BJ (cell line): ENCODE data around the gene NELL1. TPM values are rescaled to one million over a fixed set of nuclear protein-coding genes. Genes with fewer than 3 reads are reported as not detected.

ENCODE experiments used
- CTCF ChIA-PET: fragments of 350-600 bp; formaldehyde crosslinking; extraction: SDS; loops from one replicate; lab custom pipeline; 2021; ENCODE audit warnings: antibody characterized with exemption, inconsistent platforms; lab: Yijun Ruan, JAX
- POLR2A ChIA-PET: fragments of 300-600 bp; sonication (Branson Sonifier 250); formaldehyde crosslinking; extraction: SDS; loops from one replicate; lab custom pipeline; 2021; ENCODE audit warnings: antibody characterized with exemption; lab: Charles Lee
- DNase-seq: peaks from one replicate; pipeline ENCODE4 v3.0.0-alpha.2; 2011; ENCODE audit warnings: low read depth
- H3K27me3 ChIP-seq: 2 replicates; pipeline ENCODE4 v1.6.0; 2011; ENCODE audit warnings: low read length; ENCODE audit not compliant: control insufficient read depth, insufficient read depth
- H3K36me3 ChIP-seq: 2 replicates; pipeline ENCODE4 v1.5.1; 2011; ENCODE audit warnings: low read length; ENCODE audit not compliant: control insufficient read depth, insufficient read depth
- H3K4me3 ChIP-seq: 2 replicates; pipeline ENCODE4 v1.5.1; 2011; ENCODE audit warnings: low read depth, mild to moderate bottlenecking, control low read depth, low read length
- CTCF ChIP-seq: IDR thresholded peaks from 2 replicates; pipeline ENCODE4 v1.5.1; 2011; ENCODE audit warnings: low read depth, mild to moderate bottlenecking, control low read depth, inconsistent platforms, low read length, moderate library complexity; ENCODE audit not compliant: insufficient read depth
- polyA plus RNA-seq: library from polyadenylated mRNA; depleted of rRNA; stranded (reverse); fragments of >200 nt; gene quantifications from 2 replicates; pipeline ENCODE4 v1.2.3, GENCODE V29; 2011

NELL1 gene
- polyA plus RNA-seq, 1 experiment, result not detected

- no peak for DNase-seq
- Histone ChIP-seq H3K36me3 (no peaks in the 10 kb centered on the region), H3K4me3 (no peak overlapping the region), H3K27me3 (no peaks in the 10 kb centered on the region)
- TF ChIP-seq CTCF, result no peak
- ChIA-PET CTCF (no interaction called here), POLR2A (no interaction called here)
Observed at GRCh38 chr11:21250196-21250595, 580.8 kb downstream of the NELL1 start.

DNA sequence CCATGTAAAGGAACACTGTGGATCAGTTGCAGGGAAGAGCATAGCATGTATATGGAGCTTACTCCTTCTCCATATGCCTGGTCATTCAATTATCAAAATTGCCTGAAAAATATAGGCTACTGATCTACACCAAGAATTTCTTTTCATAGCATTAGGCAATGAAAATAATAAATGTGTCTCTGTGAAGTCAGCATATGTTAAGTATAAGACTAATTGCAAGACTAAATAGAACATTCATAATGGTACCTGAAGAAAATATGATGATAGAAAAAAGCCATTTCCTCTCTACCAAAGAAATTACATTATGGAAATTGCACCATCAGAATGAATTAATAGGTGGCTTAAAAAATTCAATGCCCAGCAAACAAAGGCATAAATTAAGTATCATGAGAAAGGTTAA is 584.7 kb downstream of the NELL1 start:
- POLR2A ChIA-PET, result no interaction called here
- CTCF ChIA-PET, result no interaction called here
- H3K4me3 ChIP-seq, result no peak overlapping the region

DNA sequence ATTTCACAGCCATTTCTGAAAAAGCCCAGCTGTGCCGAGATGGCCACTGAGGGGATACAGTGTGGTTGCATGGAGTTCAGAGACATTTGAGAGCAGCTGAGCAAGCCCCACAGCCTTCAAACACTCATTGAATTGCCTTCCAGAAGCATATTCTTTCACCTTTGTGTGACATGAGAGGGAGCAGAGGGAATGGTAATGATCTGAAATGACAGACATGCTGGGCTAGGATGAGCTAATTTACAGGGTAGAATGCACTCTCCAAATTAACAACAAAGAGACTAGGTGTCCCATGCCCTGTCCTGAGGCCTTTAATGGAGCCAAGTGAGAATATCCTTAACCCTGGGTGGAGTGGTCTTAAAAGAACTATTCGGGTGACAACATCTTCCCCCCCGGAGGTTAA is 585.4 kb downstream of the NELL1 start:
- DNase-seq, result no peak
- no peaks in the 10 kb centered on the region for H3K36me3 ChIP-seq
- no peak for TF ChIP-seq CTCF
- H3K4me3 ChIP-seq, result no peak overlapping the region
- no peaks in the 10 kb centered on the region for H3K27me3 ChIP-seq
- ChIA-PET POLR2A (no interaction called here), CTCF (interaction anchor here (1.1 kb wide), 1 partner anchor 9 kb away, joined by 3 read pairs; no protein-coding TSS in a partner anchor)

More for the DNA sequence above, 584.7 kb downstream of the NELL1 start:
- TF ChIP-seq CTCF, result no peak
- no peaks in the 10 kb centered on the region for H3K27me3 ChIP-seq
- no peak for DNase-seq
- H3K36me3 ChIP-seq, result no peaks in the 10 kb centered on the region

DNA sequence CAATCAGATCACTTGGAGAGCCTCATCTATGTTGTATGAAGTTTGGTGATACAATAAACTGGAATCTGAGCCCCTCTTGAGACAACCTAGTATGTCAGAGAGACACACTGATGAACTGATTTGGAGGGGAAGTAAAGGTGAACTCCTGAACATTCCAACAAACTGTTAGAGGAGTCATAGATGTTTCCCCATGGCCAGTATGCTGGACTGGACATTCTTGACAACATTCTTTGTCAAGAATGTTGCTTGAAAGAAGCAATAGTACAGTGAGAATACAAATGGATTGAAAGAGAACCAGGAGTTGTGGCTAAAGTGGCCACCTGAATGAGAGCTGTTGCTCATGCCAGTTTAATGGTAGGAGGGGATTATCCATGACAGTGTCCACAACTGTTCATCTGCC is 588.1 kb downstream of the NELL1 start:
- no peak for TF ChIP-seq CTCF
- no peak overlapping the region for H3K4me3 ChIP-seq
- no peaks in the 10 kb centered on the region for H3K27me3 ChIP-seq
- DNase-seq, result no peak
- POLR2A ChIA-PET, result no interaction called here
- CTCF ChIA-PET, result no interaction called here
- H3K36me3 ChIP-seq, result no peaks in the 10 kb centered on the region

GRCh38 chr11:21258414-21258813 is 589.0 kb downstream of the NELL1 start:
- ChIA-PET CTCF (no interaction called here), POLR2A (no interaction called here)
- TF ChIP-seq CTCF, result no peak
- no peak overlapping the region for H3K4me3 ChIP-seq
- no peaks in the 10 kb centered on the region for H3K36me3 ChIP-seq
- H3K27me3 ChIP-seq, result no peaks in the 10 kb centered on the region
- DNase-seq, result no peak
